HG03354 (cell line): ENCODE data around the gene UIMC1.

Experiments
- ATAC-seq: cut with Tn5 transposase; IDR thresholded peaks from one replicate; pipeline ENCODE4 v1.9.1; 2021; ENCODE audit warnings: mild to moderate bottlenecking; ENCODE audit not compliant: unreplicated experiment, poor library complexity, severe bottlenecking

The UIMC1 gene

GRCh38 chr5:176861276-176861675 lies 145.3 kb downstream of the UIMC1 start:
- no peak for ATAC-seq

DNA sequence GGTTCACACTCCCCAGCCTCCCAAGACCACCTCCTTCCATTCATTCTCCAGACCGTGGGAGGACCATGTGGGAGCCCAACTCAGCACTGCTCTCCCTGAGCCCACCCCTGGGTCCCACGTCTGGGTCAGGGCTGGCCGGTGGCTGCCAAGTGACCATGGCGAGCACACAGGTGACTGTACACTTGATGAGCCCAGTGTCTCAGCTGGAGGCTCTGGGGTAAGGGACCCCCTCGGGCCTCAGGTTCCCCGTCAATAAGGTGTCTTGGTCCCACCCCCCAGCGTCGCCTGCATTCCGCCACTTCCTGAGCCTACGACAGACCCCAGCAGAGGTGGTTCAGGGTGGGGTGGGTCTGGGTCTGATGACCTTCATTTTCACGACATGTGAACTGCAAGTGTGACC lies 146.2 kb downstream of the UIMC1 start:
- ATAC-seq: no peak

GRCh38 chr5:176859916-176860315 lies 146.7 kb downstream of the UIMC1 start:
- no peak for ATAC-seq

- ATAC-seq: no peak
Measured at GRCh38 chr5:176857894-176858273, 148.7 kb downstream of the UIMC1 start.

DNA sequence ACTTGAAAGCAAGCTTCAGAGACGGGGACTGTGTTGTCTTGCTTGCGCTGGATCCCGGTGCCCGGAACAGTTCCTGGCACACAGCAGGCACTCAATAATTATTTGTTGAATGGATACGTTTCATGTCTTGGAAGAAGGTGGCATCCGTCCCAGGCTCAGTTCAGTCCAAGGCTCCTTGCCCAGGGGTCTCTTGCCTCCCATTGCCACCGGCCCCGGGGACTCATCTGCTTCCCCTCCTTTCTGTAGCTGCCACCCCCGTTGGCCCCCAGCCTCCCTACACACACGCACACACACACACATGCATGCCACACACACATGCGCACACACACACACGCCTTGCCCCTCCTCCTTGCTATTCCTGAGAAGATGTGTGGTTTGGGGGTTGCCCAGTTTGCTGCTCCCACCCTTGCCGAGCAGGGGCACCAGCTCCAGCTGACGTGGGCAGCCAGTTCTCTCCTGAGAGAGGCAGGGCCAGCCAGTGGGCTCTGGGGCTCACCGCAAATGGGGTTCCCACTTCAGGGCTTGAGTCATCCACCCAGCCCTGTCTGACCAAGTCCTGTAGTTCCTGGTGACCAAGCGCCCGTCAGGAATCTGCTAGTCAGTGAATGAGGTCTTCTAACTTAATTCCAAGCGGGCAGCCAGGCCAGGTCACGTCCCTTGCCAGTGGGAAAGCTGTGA lies 149.2 kb downstream of the UIMC1 start:
- no peak for ATAC-seq

DNA sequence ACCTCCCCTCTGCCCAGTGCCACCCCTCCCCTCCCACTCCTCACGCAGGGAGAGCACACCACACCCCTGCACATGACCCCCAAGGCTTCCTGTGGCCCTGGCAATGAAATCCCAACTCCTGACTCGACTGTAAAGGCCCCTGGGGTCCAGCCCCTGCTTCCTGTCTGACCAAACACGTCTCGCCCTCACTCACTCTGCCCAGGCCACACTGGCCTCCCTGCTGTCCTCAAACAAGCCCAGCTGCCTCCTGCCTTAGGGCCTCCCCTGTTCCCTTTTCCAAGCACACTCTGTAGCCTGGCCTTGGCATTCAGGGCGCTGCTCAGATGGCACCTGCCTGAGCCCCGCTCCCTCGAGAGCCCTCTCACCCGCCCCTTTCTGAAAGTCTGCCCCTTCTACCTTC lies 149.8 kb downstream of the UIMC1 start:
- ATAC-seq: no peak

DNA sequence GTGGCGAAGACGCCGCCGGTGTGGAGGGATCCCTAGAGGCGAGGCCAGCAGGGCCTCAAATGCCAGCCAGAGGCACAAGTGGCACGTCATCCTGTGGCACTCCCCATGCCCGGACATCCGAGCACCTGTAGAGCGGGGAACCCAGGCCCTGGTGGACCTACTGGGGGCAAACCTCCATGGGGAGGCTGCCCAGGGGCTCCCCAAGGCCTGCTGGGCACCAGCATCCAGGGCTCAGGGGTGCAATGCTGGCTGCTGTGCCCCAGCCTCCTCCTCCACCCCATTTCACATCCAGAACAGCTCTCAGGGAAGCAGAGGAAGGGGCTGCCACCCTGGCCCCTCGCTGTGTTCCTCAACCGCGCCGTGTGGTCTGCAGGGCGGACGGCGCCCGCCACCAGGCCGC lies 151.0 kb downstream of the UIMC1 start:
- ATAC-seq: no peak
